Ovary (tissue), 1 donor: ENCODE results near the gene RCHY1.
"Not testable (repeated sequence)": the region's sequence is repeated elsewhere in the genome, so short reads cannot be mapped to it uniquely, and the experiment has no call there.

Experiments
- EP300 ChIP-seq: sonication (generic); formaldehyde crosslinking; IDR thresholded peaks from one replicate; pipeline ENCODE4 v1.6.1; 2017; ENCODE audit warnings: antibody characterized with exemption
- POLR2A ChIP-seq: fragments of 450-650 bp; IDR thresholded peaks from one replicate; pipeline ENCODE4 v1.6.1; 2017; ENCODE audit warnings: antibody characterized with exemption, mild to moderate bottlenecking, moderate library complexity

DNA sequence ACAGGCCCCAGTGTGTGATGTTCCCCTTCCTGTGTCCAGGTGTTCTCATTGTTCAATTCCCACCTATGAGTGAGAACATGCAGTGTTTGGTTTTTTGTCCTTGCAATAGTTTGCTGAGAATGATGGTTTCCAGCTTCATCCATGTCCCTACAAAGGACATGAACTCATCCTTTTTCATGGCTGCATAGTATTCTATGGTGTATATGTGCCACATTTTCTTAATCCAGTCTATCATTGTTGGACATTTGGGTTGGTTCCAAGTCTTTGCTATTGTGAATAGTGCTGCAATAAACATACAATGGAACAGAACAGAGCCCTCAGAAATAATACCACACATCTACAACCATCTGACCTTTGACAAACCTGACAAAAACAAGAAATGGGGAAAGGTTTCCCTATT, 19.7 kb upstream of the RCHY1 start:
- TF ChIP-seq EP300, POLR2A: not testable (repeated sequence)
